ENCODE results near the gene SASH1.
"Not testable (repeated sequence)": the region's sequence is repeated elsewhere in the genome, so short reads cannot be mapped to it uniquely, and the experiment has no call there.

The SASH1 gene

DNA sequence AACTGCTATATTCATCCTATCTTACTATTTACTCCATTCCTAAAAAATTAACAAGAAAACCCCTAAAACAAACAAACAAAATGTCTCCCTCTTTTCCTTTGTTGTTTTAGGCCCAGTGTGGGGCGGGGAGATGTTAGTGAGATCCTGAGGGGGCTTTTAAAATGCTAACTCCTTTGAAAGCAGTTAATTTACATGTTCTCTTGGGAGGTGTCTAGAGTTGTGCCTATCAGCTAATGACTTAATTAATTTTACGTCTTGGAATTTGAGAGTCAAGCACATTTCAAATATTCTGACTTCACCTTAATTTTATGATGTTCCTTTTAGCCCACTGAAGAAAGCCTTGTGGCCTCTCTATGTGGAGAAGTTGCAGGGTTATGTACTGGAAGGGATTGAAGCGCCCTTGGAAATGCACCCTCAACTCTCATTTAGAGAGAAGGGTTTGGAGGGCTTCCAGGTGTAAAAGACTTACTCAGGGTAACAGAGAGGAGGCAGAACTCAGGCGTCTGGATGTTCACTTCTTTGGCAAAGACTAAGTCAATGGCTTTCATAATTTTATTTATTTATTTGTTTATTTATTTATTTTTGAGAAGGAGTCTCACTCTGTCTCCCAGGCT, 4.9 kb downstream of the SASH1 start:
- no peaks in the 10 kb centered on the region for H3K36me3 ChIP-seq (ENCODE audit: control insufficient read depth, insufficient read depth, low read length, severe bottlenecking)
- H3K9ac ChIP-seq (ENCODE audit: low read length) = no peak overlapping the region
- H3K9me3 ChIP-seq (ENCODE audit: control insufficient read depth, low read length) = no peaks in the 10 kb centered on the region
- no peak overlapping the region for H3K4me3 ChIP-seq (ENCODE audit: low read length)
- DNase-seq (ENCODE audit: low read depth) = no peak
- no peaks in the 10 kb centered on the region for H3K27me3 ChIP-seq (replicated peaks; ENCODE audit: control insufficient read depth, insufficient read depth, low read length)
- peaks cover 22% of the 10 kb centered on the region for H3K4me1 ChIP-seq (ENCODE audit: control insufficient read depth, insufficient read depth, low read length)

GRCh38 chr6:148348335-148348734, 5.7 kb downstream of the SASH1 start:
- Histone ChIP-seq H3K36me3 (ENCODE audit: control insufficient read depth, insufficient read depth, low read length, severe bottlenecking) (no peaks in the 10 kb centered on the region), H3K9me3 (ENCODE audit: control insufficient read depth, low read length) (no peaks in the 10 kb centered on the region), H3K27me3 (replicated peaks; ENCODE audit: control insufficient read depth, insufficient read depth, low read length) (no peaks in the 10 kb centered on the region), H3K4me3 (ENCODE audit: low read length) (no peak overlapping the region), H3K4me1 (ENCODE audit: control insufficient read depth, insufficient read depth, low read length) (peaks cover 22% of the 10 kb centered on the region), H3K9ac (ENCODE audit: low read length) (no peak overlapping the region)
- no peak for DNase-seq (ENCODE audit: low read depth)

- no peaks in the 10 kb centered on the region for H3K9me3 ChIP-seq (ENCODE audit: control insufficient read depth, low read length)
- no peak overlapping the region for H3K4me3 ChIP-seq (ENCODE audit: low read length)
- H3K4me1 ChIP-seq (ENCODE audit: control insufficient read depth, insufficient read depth, low read length) = peaks cover 19% of the 10 kb centered on the region
- no peak for DNase-seq (ENCODE audit: low read depth)
- no peaks in the 10 kb centered on the region for H3K27me3 ChIP-seq (replicated peaks; ENCODE audit: control insufficient read depth, insufficient read depth, low read length)
- no peak overlapping the region for H3K9ac ChIP-seq (ENCODE audit: low read length)
- peaks cover 2% of the 10 kb centered on the region for H3K36me3 ChIP-seq (ENCODE audit: control insufficient read depth, insufficient read depth, low read length, severe bottlenecking)
Measured at GRCh38 chr6:148348778-148349177, 6.1 kb downstream of the SASH1 start.

DNA sequence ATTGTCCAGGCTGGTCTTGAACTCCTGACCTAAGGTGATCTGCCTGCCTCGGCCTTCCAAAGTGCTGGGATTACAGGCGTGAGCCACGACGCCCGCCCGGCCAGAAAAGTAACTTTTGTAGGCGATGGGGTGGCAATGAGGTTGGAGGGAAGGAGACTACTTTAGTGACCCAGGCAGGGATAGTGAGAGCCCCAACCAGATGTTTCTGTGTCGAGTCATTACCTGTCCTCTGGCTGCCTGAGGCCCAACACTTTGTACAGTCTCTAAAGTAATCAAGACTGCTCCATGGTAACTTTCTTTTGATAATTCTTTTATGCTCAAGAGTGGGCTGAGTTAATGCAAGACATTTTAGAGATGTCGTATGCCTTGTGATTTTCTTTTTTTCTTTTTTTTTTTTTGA, 6.8 kb downstream of the SASH1 start:
- H3K4me3 ChIP-seq (ENCODE audit: low read length) = no peak overlapping the region
- no peak for DNase-seq (ENCODE audit: low read depth)
- H3K9me3 ChIP-seq (ENCODE audit: control insufficient read depth, low read length) = no peaks in the 10 kb centered on the region
- H3K27me3 ChIP-seq (replicated peaks; ENCODE audit: control insufficient read depth, insufficient read depth, low read length) = no peaks in the 10 kb centered on the region
- peaks cover 7% of the 10 kb centered on the region for H3K36me3 ChIP-seq (ENCODE audit: control insufficient read depth, insufficient read depth, low read length, severe bottlenecking)
- H3K9ac ChIP-seq (ENCODE audit: low read length) = no peak overlapping the region
- H3K4me1 ChIP-seq (ENCODE audit: control insufficient read depth, insufficient read depth, low read length) = peaks cover 13% of the 10 kb centered on the region

DNA sequence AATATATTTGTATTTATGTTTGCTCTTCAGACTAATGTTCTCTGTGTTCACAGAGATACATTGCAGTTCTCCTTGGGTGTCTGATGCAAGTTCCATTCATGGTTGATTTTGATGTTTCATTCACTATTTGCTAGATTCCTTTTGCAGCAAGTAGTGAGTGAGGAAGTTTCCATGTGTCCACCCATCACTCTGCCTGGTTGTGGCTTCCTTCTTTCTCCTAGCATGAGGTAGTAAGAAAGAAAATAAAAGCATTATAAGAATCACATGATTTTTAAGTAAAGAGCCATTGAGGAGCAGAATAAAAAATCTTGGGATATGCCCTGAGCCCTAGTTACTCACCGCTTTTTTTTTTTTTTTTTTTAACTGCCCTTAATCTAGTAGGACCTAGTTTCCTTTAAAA, 8.7 kb downstream of the SASH1 start:
- no peak for DNase-seq (ENCODE audit: low read depth)
- peaks cover 5% of the 10 kb centered on the region for H3K4me1 ChIP-seq (ENCODE audit: control insufficient read depth, insufficient read depth, low read length)
- H3K36me3 ChIP-seq (ENCODE audit: control insufficient read depth, insufficient read depth, low read length, severe bottlenecking) = peaks cover 7% of the 10 kb centered on the region
- no peak overlapping the region for H3K9ac ChIP-seq (ENCODE audit: low read length)
- no peaks in the 10 kb centered on the region for H3K27me3 ChIP-seq (replicated peaks; ENCODE audit: control insufficient read depth, insufficient read depth, low read length)
- H3K9me3 ChIP-seq (ENCODE audit: control insufficient read depth, low read length) = no peaks in the 10 kb centered on the region
- H3K4me3 ChIP-seq (ENCODE audit: low read length) = no peak overlapping the region

DNA sequence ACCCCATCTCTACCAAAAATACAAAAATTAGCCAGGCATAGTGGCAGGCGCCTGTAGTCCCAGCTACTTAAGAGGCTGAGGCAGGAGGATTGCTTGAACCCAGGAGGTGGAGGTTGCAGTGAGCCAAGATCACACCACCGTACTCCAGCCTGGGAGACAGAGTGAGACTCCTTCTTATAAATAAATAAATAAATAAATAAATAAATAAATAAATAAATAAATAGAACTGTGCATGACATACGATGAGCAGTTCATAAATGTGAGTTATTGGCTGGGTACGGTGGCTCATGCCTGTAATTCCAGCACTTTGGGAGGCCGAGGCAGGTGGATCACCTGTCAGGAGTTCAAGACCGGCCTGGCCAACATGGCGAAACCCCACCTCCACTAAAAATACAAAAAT, 9.8 kb downstream of the SASH1 start:
- not testable (repeated sequence) for H3K9ac ChIP-seq (ENCODE audit: low read length); H3K4me3 ChIP-seq (ENCODE audit: low read length); H3K27me3 ChIP-seq (replicated peaks; ENCODE audit: control insufficient read depth, insufficient read depth, low read length); DNase-seq (ENCODE audit: low read depth); H3K4me1 ChIP-seq (ENCODE audit: control insufficient read depth, insufficient read depth, low read length); H3K9me3 ChIP-seq (ENCODE audit: control insufficient read depth, low read length); H3K36me3 ChIP-seq (ENCODE audit: control insufficient read depth, insufficient read depth, low read length, severe bottlenecking)

GRCh38 chr6:148358196-148358785, 15.7 kb downstream of the SASH1 start:
- Histone ChIP-seq H3K4me1 (ENCODE audit: control insufficient read depth, insufficient read depth, low read length) (peaks cover 27% of the 10 kb centered on the region), H3K27me3 (replicated peaks; ENCODE audit: control insufficient read depth, insufficient read depth, low read length) (no peaks in the 10 kb centered on the region), H3K9ac (ENCODE audit: low read length) (no peak overlapping the region), H3K9me3 (ENCODE audit: control insufficient read depth, low read length) (no peaks in the 10 kb centered on the region), H3K4me3 (ENCODE audit: low read length) (no peak overlapping the region), H3K36me3 (ENCODE audit: control insufficient read depth, insufficient read depth, low read length, severe bottlenecking) (peaks cover 7% of the 10 kb centered on the region)
- peak; percentile 30 for DNase-seq (ENCODE audit: low read depth)

DNA sequence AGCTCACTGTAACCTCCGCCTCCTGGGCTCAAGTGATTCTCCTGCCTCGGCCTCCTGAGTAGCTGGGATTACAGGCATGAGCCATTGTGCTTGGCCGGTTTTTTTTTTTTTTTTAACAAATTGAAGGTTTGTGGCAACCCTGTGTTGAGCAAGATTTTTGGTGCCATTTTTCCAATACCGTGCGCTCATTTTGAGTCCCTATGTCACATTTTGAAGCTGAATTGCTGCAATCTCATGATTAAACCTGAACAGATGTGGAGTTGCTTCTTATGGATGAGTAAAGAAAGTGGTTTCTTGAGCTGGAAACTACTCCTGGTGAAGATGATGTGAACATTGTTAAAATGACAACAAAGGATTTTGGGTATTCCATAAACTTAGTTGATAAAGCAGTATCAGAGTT, 16.6 kb downstream of the SASH1 start:
- H3K4me3 ChIP-seq (ENCODE audit: low read length) = no peak overlapping the region
- peaks cover 34% of the 10 kb centered on the region for H3K4me1 ChIP-seq (ENCODE audit: control insufficient read depth, insufficient read depth, low read length)
- no peaks in the 10 kb centered on the region for H3K27me3 ChIP-seq (replicated peaks; ENCODE audit: control insufficient read depth, insufficient read depth, low read length)
- no peak overlapping the region for H3K9ac ChIP-seq (ENCODE audit: low read length)
- H3K36me3 ChIP-seq (ENCODE audit: control insufficient read depth, insufficient read depth, low read length, severe bottlenecking) = peaks cover under 1% of the 10 kb centered on the region
- H3K9me3 ChIP-seq (ENCODE audit: control insufficient read depth, low read length) = no peaks in the 10 kb centered on the region
- DNase-seq (ENCODE audit: low read depth) = no peak

DNA sequence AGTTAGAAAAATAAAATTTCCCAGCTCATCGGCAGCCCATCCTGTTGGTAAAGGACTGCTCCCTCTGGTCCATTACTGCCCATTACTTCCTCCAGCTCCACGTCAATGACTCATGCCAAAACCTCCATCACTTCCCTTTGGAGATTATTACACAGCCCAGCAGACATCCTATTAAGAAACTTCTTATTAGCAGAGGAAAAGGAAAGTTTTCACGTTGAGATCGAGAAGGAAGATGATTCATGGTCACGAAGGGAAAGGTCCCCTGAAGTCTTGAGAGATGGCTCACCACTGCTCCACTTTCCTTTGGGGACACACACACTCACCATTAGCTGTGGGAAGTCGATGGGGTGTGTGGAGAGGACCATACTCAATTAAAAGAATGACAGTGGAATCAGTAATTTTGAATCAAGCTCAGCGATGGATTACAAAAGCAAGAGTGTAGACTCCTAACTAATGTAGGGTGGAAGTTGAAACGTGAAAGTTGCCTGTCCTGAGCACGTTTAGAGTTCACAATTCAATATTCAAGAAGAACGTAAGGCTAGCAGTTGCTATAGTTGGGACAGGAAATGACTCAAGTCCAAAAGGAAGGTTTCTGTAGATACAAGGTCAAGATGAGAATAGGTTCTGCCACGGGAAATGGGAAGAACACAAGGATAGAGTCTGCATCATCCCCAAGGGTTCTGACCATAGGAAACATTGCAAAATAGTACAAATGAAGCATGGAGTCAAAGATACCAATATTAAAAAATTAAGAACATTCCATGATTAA, 21.6 kb downstream of the SASH1 start:
- Histone ChIP-seq H3K4me1 (ENCODE audit: control insufficient read depth, insufficient read depth, low read length) (peaks cover 48% of the 10 kb centered on the region), H3K9me3 (ENCODE audit: control insufficient read depth, low read length) (no peaks in the 10 kb centered on the region), H3K4me3 (ENCODE audit: low read length) (peak overlapping the region; percentile 68), H3K36me3 (ENCODE audit: control insufficient read depth, insufficient read depth, low read length, severe bottlenecking) (no peaks in the 10 kb centered on the region), H3K27me3 (replicated peaks; ENCODE audit: control insufficient read depth, insufficient read depth, low read length) (no peaks in the 10 kb centered on the region), H3K9ac (ENCODE audit: low read length) (peak overlapping the region; percentile 34)
- DNase-seq (ENCODE audit: low read depth) = no peak

DNA sequence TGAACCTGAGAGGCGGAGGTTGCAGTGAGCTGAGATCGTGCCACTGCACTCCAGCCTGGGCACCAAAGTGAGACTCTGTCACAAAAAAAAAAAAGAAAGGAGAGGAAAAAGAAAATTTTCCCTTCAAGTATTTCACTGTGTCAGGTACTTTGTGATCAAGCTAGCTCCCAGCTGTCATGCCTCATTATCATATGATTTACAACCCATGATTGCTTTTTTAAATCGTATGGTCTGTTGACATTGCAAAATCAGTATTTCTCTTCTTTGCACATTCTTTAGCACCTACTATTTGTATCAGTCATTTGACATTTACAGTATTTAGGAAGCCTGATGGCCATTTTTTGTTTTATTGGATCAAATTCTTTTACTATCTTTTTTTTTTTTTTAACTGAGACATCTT, 22.4 kb downstream of the SASH1 start:
- Histone ChIP-seq H3K9ac (ENCODE audit: low read length) (no peak overlapping the region), H3K9me3 (ENCODE audit: control insufficient read depth, low read length) (no peaks in the 10 kb centered on the region), H3K4me1 (ENCODE audit: control insufficient read depth, insufficient read depth, low read length) (peaks cover 40% of the 10 kb centered on the region)

GRCh38 chr6:148367411-148368024, 24.9 kb downstream of the SASH1 start:
- no peak overlapping the region for H3K9ac ChIP-seq (ENCODE audit: low read length)
- peak; percentile 8 for DNase-seq (ENCODE audit: low read depth)
- peaks cover 38% of the 10 kb centered on the region for H3K4me1 ChIP-seq (ENCODE audit: control insufficient read depth, insufficient read depth, low read length)

More for the DNA sequence above, 22.4 kb downstream of the SASH1 start:
- DNase-seq (ENCODE audit: low read depth) = no peak
- Histone ChIP-seq H3K27me3 (replicated peaks; ENCODE audit: control insufficient read depth, insufficient read depth, low read length) (no peaks in the 10 kb centered on the region), H3K36me3 (ENCODE audit: control insufficient read depth, insufficient read depth, low read length, severe bottlenecking) (no peaks in the 10 kb centered on the region), H3K4me3 (ENCODE audit: low read length) (no peak overlapping the region)

More at GRCh38 chr6:148367411-148368024, 24.9 kb downstream of the SASH1 start:
- H3K4me3 ChIP-seq (ENCODE audit: low read length) = no peak overlapping the region
- no peaks in the 10 kb centered on the region for H3K36me3 ChIP-seq (ENCODE audit: control insufficient read depth, insufficient read depth, low read length, severe bottlenecking)
- H3K27me3 ChIP-seq (replicated peaks; ENCODE audit: control insufficient read depth, insufficient read depth, low read length) = no peaks in the 10 kb centered on the region
- H3K9me3 ChIP-seq (ENCODE audit: control insufficient read depth, low read length) = no peaks in the 10 kb centered on the region
